SW 1271 (cell line): ENCODE data around the gene SEC14L2.

Source experiments
- DNase-seq, 2 experiments: peaks; one replicate each; lab custom pipeline; 2025; lab: John Stamatoyannopoulos, UW

SEC14L2 gene

GRCh38 chr22:30405731-30406130 lies 8.9 kb downstream of the SEC14L2 start:
- no peak for DNase-seq

GRCh38 chr22:30406400-30406799 lies 9.6 kb downstream of the SEC14L2 start:
- no peak for DNase-seq

GRCh38 chr22:30408388-30409102 lies 11.7 kb downstream of the SEC14L2 start:
- peak in 1 of 2 experiments; percentile 27 for DNase-seq

- DNase-seq = no peak
Observed at GRCh38 chr22:30411780-30412179, 15.0 kb downstream of the SEC14L2 start.

GRCh38 chr22:30413001-30413400 lies 16.2 kb downstream of the SEC14L2 start:
- DNase-seq = no peak

GRCh38 chr22:30413745-30414524 lies 17.1 kb downstream of the SEC14L2 start:
- no peak for DNase-seq

GRCh38 chr22:30414525-30415047 lies 17.8 kb downstream of the SEC14L2 start:
- DNase-seq = no peak

GRCh38 chr22:30416403-30416802 lies 19.6 kb downstream of the SEC14L2 start:
- no peak for DNase-seq

GRCh38 chr22:30416837-30417236 lies 20.0 kb downstream of the SEC14L2 start:
- no peak for DNase-seq

- DNase-seq = peak in 1 of 2 experiments; percentile 18
Observed at GRCh38 chr22:30420347-30421125, 23.7 kb downstream of the SEC14L2 start.

GRCh38 chr22:30421695-30422480 lies 25.1 kb downstream of the SEC14L2 start:
- DNase-seq = no peak

GRCh38 chr22:30422481-30423300 lies 25.9 kb downstream of the SEC14L2 start:
- peak; percentile 81 to 89 for DNase-seq

GRCh38 chr22:30423301-30423958 lies 26.6 kb downstream of the SEC14L2 start:
- peak in 1 of 2 experiments; percentile 61 for DNase-seq

- DNase-seq = peak; percentile 94 to 97
Observed at GRCh38 chr22:30423959-30424533, 27.2 kb downstream of the SEC14L2 start.

GRCh38 chr22:30424534-30425326 lies 27.9 kb downstream of the SEC14L2 start:
- DNase-seq = peak in 1 of 2 experiments; percentile 64

GRCh38 chr22:30425327-30425615 lies 28.5 kb downstream of the SEC14L2 start:
- no peak for DNase-seq

GRCh38 chr22:30425616-30426387 lies 29.0 kb downstream of the SEC14L2 start, which contains the start of gene MTFP1:
Gene MTFP1, plus strand, starts transcription at chr22:30425768. Its CDS starts 112 bp downstream, at chr22:30425880.
- DNase-seq = peak in 1 of 2 experiments; percentile 43
